NK-92 (cell line): Measurements from ENCODE around the gene RCVRN.

Experiments used
- DNase-seq: peaks from one replicate; lab custom pipeline; 2025; ENCODE audit not compliant: unreplicated experiment; lab: John Stamatoyannopoulos, UW

The RCVRN gene

GRCh38 chr17:9859781-9860180, 45.3 kb downstream of the RCVRN start:
- no peak for DNase-seq

- DNase-seq = no peak
These were observed 50.0 kb downstream of the RCVRN start for GRCh38 chr17:9855036-9855435.

DNA sequence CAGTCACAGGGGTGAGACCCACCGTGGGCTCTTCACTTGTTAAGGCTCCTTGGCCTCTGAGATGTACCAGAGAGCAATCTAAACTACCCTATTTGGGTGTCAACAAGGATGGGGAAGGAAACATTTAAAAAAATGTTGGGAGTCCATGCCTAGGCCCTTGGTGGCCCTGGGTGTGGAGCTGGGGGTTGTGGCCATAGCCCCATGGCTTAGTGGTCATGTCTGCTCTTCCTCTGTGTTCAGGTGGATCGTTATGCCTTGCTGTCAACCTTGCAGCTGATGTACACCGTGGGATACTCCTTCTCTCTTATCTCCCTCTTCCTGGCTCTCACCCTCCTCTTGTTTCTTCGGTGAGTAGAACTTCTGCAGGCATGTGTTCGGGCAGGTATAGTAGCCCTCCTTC, 50.8 kb downstream of the RCVRN start:
- no peak for DNase-seq

DNA sequence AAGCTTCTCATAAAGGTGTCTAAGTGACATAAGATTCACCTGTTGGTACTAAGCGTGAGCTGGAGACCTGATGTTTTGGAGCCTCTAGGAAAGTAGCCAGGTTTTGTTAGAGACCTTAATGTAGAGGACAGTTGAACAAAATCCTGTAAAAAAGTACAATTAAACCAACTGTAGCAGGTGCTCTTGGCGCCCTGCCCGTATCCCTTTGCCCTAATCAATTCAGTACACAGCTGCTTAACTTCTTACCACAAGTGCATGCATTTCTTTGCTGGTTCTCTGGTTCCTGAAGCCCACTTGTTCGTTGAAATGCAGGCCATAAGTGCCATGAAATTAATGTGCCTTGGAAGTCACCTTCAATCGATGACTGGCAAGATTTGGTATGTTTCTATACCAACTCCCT, 54.9 kb downstream of the RCVRN start:
- no peak for DNase-seq
